ENCODE measurements around the gene C8G.

C8G gene

GRCh38 chr9:136953771-136954269 is 8.8 kb downstream of the C8G start:
- no peak for DNase-seq (ENCODE audit: low read depth, low spot score)

GRCh38 chr9:136954270-136955083 is 9.4 kb downstream of the C8G start:
- no peak for DNase-seq (ENCODE audit: low read depth, low spot score)

DNA sequence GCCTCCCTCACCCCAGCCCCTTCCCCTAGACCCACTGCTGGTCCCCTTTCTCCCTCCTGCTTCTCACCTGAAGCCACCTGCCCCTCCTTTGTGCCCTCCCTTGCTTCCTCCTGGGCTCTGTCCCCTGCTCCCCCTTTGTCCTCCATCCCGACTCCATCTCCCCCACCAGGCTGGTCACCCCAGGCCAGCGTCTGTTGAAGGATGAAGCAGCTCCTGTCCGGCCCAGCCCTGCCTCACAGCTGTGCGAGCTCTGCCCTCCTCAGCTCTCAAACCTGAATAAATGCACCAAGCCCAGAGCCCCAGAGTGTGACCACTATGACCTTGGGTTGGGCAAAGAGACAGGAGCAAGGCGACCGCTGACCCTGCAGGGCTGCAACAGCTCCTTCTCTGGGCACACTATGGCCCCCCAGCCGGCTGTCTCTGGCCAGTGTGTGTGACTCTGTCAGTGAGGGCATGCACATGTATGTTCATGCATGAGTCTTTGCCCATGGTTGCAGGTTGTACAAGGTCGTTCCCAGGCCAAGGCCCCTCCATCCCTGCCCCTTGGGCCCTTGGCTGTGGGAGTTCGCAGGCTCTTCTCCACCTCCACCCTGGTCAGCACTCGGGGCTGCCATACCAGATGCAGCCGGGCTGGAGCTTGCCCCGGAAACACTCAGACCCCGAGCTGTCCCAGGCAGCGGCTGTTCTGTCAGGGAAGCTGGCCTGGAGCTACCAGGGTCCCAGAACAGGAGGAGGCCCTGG is 10.3 kb downstream of the C8G start:
- no peak for DNase-seq (ENCODE audit: low read depth, low spot score)

DNA sequence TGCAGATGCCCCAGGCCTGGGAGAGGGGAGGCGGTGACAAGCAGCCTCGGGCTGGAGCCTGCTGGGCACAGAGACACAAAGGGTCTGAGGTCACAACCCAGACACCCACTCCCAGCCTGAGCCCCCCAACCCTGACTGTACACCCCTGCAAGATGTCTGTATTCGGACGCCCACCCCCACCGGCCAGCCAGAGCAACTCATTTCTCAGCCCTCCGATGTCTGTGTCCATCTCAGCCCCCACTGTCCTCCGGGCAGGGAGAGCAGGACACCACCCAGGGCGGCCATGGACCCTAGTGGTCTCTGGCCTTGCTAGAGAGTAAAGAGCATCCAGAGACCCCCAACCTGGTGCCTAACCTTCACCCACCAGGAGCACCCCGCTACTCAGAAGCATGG is 10.9 kb downstream of the C8G start:
- no peak for DNase-seq (ENCODE audit: low read depth, low spot score)

DNA sequence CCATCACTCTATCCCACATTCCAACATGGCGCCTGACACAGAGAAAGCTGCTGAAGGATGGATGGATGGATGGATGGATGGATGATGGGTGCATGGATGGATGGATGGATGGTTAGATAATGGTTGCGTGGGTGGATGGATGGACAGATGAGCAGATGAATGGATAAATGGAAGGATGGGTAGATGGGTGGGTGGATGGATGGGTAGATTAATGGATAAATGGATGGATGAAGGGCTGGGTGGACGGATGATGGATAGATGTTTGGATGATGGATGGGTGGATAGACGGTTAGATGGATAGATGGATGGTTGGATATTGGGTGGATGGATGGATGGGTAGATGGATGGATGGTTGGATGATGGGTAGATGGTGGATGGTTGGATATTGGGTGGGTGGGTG is 11.6 kb downstream of the C8G start:
- DNase-seq (ENCODE audit: low read depth, low spot score) = no peak

- no peak for DNase-seq (ENCODE audit: low read depth, low spot score)
Observed at GRCh38 chr9:136957461-136957860, 12.4 kb downstream of the C8G start.

GRCh38 chr9:136957901-136958300 is 12.9 kb downstream of the C8G start:
- DNase-seq (ENCODE audit: low read depth, low spot score) = no peak

DNA sequence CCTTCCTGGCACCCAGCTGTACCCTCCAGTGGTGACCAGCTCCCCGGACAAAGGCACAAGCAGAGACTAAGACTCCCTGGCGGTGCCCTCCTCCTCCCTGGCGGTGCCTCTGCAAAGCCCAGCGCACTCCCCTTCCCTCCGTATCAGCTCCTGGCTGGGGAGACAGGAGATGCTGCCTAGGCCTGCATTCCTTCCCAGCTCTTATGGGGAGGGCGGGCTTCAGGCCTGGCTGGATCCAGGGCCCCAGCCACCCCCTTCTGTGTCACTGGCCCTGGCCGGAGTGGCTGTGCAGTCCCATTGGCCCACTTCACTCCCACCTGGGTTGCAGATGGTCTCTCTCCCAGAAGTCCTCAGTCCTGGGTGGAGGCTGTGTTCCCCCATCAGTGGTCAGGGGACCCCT is 13.4 kb downstream of the C8G start:
- DNase-seq (ENCODE audit: low read depth, low spot score) = no peak

DNA sequence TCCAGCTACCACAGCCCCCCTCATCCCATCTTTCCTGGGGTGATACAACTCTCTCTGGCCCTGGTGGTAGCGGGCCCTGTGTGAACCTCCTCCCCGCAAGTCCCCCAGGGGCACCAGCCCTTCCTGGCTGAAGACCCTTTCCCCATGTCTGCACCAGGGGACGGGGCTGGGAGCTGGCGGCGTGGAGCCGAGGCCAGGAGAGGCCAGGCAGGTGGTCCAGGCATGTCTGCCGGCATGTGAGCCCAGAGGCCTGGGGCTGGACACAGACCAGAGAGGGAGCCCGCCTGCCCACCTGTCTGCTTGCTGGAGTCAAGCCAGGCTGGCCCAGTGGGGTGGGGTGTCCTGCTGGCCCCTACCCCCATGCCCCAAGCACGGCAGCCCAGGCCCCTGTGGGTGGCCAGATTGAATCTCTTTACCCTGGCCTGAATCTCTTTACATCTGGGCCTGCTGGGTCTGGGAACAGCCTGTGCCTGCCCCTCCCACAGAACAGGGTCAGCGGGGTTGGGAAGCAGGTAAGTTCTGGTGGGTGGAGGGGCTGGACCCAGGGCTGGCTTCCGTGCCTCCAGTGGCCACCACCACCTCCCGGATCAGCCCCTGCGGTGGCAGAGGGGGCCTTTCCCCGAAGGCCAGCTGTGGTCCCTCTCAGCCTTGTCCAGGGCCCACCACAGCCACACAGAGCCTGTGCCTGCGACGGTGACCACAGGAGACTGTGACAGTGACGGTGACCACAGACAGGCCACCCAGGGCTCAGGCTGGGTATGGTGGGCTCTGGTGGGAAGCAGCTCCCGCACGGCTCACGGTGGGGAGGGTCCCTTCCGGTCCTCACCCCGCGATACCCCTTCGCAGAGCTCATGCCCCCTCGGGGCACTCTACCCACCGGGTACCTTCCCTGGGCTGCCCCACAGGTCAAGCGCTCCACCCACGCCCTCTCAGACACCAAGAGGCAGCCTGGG is 14.1 kb downstream of the C8G start:
- no peak for DNase-seq (ENCODE audit: low read depth, low spot score)

DNA sequence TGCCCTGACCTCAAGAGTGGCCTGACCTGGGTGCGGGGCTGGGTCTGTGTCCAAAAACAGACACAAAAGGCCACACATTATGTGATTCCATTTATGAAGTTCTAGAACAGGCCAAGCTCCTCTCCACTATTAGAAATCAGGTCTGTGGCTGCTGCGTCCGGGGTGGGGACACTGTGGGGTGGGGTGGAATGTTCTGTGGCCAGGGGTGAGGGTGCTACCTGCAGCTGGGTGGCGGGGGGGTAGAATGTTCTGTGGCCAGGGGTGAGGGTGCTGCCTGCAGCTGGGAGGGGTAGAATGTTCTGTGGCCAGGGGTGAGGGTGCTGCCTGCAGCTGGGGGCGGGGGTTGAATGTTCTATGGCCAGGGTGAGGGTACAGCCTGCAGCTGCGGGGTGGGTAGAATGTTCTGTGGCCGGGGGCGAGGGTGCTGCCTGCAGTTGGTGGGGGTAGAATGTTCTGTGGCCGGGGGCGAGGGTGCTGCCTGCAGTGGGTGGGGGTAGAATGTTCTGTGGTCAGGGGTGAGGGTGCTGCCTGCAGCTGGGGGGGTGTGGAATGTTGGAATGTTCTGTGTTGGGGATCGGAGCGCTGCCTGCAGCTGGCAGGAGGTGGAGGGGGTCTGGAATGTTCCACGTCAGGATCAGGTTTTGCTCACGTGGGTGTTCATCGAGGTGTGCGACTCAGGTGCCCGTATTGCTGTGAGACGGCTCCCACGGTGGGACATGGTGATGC is 15.3 kb downstream of the C8G start:
- no peak for DNase-seq (ENCODE audit: low read depth, low spot score)

GRCh38 chr9:136960938-136961275 is 15.9 kb downstream of the C8G start:
- DNase-seq (ENCODE audit: low read depth, low spot score) = no peak

GRCh38 chr9:136961279-136962065 is 16.4 kb downstream of the C8G start:
- DNase-seq (ENCODE audit: low read depth, low spot score) = no peak

- no peak for DNase-seq (ENCODE audit: low read depth, low spot score)
Observed at GRCh38 chr9:136962163-136962562, 17.1 kb downstream of the C8G start.

DNA sequence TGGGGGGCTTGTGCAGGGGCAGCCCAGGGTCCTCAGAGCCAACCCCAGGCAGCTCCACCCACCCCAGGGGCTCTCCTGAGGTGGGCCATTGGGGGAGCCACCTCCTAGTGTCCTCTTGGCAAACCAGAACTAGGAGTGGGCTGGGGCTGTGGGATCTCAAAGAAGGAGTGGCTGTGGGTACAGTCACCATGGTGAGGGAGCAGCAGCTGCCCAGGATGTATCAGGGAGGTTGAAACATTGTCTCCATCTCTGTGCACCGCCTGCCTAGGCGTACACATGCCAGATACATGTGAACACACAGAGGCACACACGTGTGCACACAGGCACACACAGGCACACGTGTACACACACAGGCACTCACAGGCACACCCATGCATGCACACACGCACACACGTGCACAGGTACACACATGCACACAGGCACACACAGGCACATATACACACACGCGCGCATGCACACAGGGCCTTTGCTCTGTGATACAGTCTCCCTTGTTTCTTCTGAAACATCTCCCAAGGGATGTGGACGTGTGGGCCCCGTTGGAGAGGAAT is 17.7 kb downstream of the C8G start:
- no peak for DNase-seq (ENCODE audit: low read depth, low spot score)

DNA sequence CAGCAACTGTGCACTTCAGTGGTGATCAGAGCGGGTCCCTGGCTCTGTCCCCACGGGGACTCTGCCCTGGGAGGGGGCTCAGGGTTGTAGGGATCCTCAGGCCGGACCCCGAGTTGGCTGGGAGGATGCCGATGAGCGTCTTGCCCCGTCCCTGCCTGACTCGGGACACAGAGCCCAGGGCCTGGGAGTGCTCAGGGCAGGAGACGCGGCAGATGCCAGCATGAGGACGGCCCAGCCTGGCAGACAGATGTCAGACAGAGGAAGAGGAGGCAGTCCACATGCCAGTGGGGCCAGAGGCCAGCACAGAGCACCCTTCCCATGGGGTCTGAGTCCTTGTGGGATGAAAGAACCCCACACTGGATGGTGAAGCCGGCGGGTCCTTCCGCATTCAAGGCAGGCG is 18.3 kb downstream of the C8G start:
- DNase-seq (ENCODE audit: low read depth, low spot score) = no peak

GRCh38 chr9:136963751-136964150 is 18.7 kb downstream of the C8G start:
- DNase-seq (ENCODE audit: low read depth, low spot score) = no peak

- DNase-seq (ENCODE audit: low read depth, low spot score) = no peak
Observed at GRCh38 chr9:136964171-136964689, 19.2 kb downstream of the C8G start.

GRCh38 chr9:136964833-136965422 is 19.9 kb downstream of the C8G start:
- DNase-seq (ENCODE audit: low read depth, low spot score) = no peak

GRCh38 chr9:136965771-136966484 is 20.9 kb downstream of the C8G start:
- DNase-seq (ENCODE audit: low read depth, low spot score) = no peak
